Mesenchymal stem cell (in vitro differentiated cells and primary cell): Measurements from ENCODE around the gene B3GLCT.

ENCODE experiments used
- DNase-seq: peaks from one replicate; pipeline ENCODE4 v3.0.0-alpha.2; 2013
- H2AFZ ChIP-seq: one replicate; pipeline ENCODE4 v1.6.1; 2013; ENCODE audit warnings: low read depth, mild to moderate bottlenecking, control low read depth, inconsistent platforms, low read length, moderate library complexity
- H2AK5ac ChIP-seq: 2 replicates; pipeline ENCODE4 v1.6.1; 2013; ENCODE audit warnings: low read length, moderate library complexity, mild to moderate bottlenecking, inconsistent platforms; ENCODE audit not compliant: severe bottlenecking
- H2BK120ac ChIP-seq: one replicate; pipeline ENCODE4 v1.6.1; 2013; ENCODE audit warnings: low read depth, mild to moderate bottlenecking, inconsistent platforms, low read length, moderate library complexity
- H2BK12ac ChIP-seq, 2 experiments: one replicate each; pipeline ENCODE4 v1.6.1; 2013; ENCODE audit warnings: inconsistent platforms in 2 of 2, low read length in 2 of 2, mild to moderate bottlenecking in 2 of 2, moderate library complexity in 2 of 2, control low read depth in 1 of 2
- H2BK15ac ChIP-seq: one replicate; pipeline ENCODE4 v1.6.1; 2013; ENCODE audit warnings: mild to moderate bottlenecking, low read depth, inconsistent platforms; ENCODE audit not compliant: poor library complexity, severe bottlenecking
- H2BK5ac ChIP-seq: 2 replicates; pipeline ENCODE4 v1.6.1; 2013; ENCODE audit warnings: low read depth, mild to moderate bottlenecking, low read length, control low read depth, inconsistent platforms; ENCODE audit not compliant: poor library complexity, severe bottlenecking
- H3K14ac ChIP-seq, 2 experiments: one replicate each; pipeline ENCODE4 v1.6.1; 2013; ENCODE audit warnings: inconsistent platforms in 2 of 2, low read length in 2 of 2, control low read depth in 1 of 2, mild to moderate bottlenecking in 1 of 2, moderate library complexity in 1 of 2
- H3K18ac ChIP-seq, 2 experiments: one replicate each; pipeline ENCODE4 v1.6.1; 2013; ENCODE audit warnings: inconsistent platforms in 2 of 2, low read length in 2 of 2, control low read depth in 1 of 2, low read depth in 1 of 2, mild to moderate bottlenecking in 1 of 2
- H3K23ac ChIP-seq, 2 experiments: one replicate each; pipeline ENCODE4 v1.6.1; 2013; ENCODE audit warnings: inconsistent platforms in 2 of 2, low read length in 2 of 2, mild to moderate bottlenecking in 2 of 2, moderate library complexity in 2 of 2, control low read depth in 1 of 2
- H3K27ac ChIP-seq: 2 replicates; pipeline ENCODE4 v1.5.1; 2013; ENCODE audit warnings: mild to moderate bottlenecking, moderate library complexity, low read length, control low read depth, inconsistent platforms; ENCODE audit not compliant: poor library complexity, severe bottlenecking
- H3K27me3 ChIP-seq, 2 experiments: 2 replicates each; pipeline versions ENCODE4 v1.6.1 to v1.7.0; 2013; ENCODE audit warnings: low read length in 2 of 2, mild to moderate bottlenecking in 2 of 2, moderate library complexity in 2 of 2, control low read depth in 1 of 2, inconsistent platforms in 1 of 2; ENCODE audit not compliant: control insufficient read depth in 1 of 2, insufficient read depth in 1 of 2
- H3K36me3 ChIP-seq, 2 experiments: 2 replicates each; pipeline versions ENCODE4 v1.6.1 to v1.7.0; 2013; ENCODE audit warnings: low read length in 2 of 2, control low read depth in 1 of 2, inconsistent platforms in 1 of 2, low read depth in 1 of 2, mild to moderate bottlenecking in 1 of 2; ENCODE audit not compliant: insufficient read depth in 2 of 2, control insufficient read depth in 1 of 2
- H3K4ac ChIP-seq, 2 experiments: one replicate each; pipeline ENCODE4 v1.6.1; 2013; ENCODE audit warnings: inconsistent platforms in 2 of 2, low read length in 2 of 2, mild to moderate bottlenecking in 2 of 2, moderate library complexity in 2 of 2, control low read depth in 1 of 2, low read depth in 1 of 2
- H3K4me1 ChIP-seq: 2 replicates; pipeline ENCODE4 v1.6.1; 2013; ENCODE audit warnings: low read depth, low read length, control low read depth; ENCODE audit not compliant: control insufficient read depth, insufficient read depth
- H3K4me2 ChIP-seq: 2 replicates; pipeline ENCODE4 v1.6.1; 2013; ENCODE audit warnings: low read length, mild to moderate bottlenecking, inconsistent platforms; ENCODE audit not compliant: poor library complexity, severe bottlenecking
- H3K4me3 ChIP-seq, 2 experiments: 2 replicates each; pipeline versions ENCODE4 v1.5.1 to v1.7.0; 2013; ENCODE audit warnings: low read length in 2 of 2, mild to moderate bottlenecking in 2 of 2, control low read depth in 1 of 2, low read depth in 1 of 2; ENCODE audit not compliant: insufficient read depth in 1 of 2
- H3K79me1 ChIP-seq: replicated peaks from 2 replicates; pipeline ENCODE4 v1.6.1; 2013; ENCODE audit warnings: mild to moderate bottlenecking, control low read depth, low read length, inconsistent platforms; ENCODE audit not compliant: poor library complexity, severe bottlenecking
- H3K9ac ChIP-seq: 2 replicates; pipeline ENCODE4 v1.7.0; 2013; ENCODE audit warnings: mild to moderate bottlenecking, low read length, moderate library complexity
- H3K9me3 ChIP-seq: 2 replicates; pipeline ENCODE4 v1.7.0; 2013; ENCODE audit warnings: mild to moderate bottlenecking, low read length; ENCODE audit not compliant: control insufficient read depth
- H4K8ac ChIP-seq: one replicate; pipeline ENCODE4 v1.6.1; 2013; ENCODE audit warnings: inconsistent platforms, mild to moderate bottlenecking, low read length, moderate library complexity
- H4K91ac ChIP-seq: one replicate; pipeline ENCODE4 v1.6.1; 2013; ENCODE audit warnings: mild to moderate bottlenecking, low read length, inconsistent platforms
- WGBS: methylation state at CpG from one replicate; pipeline ENCODE4 v1.1.7; 2013; ENCODE audit warnings: mixed read lengths; 5-methylcytosine and 5-hydroxymethylcytosine counted together

The B3GLCT gene

DNA sequence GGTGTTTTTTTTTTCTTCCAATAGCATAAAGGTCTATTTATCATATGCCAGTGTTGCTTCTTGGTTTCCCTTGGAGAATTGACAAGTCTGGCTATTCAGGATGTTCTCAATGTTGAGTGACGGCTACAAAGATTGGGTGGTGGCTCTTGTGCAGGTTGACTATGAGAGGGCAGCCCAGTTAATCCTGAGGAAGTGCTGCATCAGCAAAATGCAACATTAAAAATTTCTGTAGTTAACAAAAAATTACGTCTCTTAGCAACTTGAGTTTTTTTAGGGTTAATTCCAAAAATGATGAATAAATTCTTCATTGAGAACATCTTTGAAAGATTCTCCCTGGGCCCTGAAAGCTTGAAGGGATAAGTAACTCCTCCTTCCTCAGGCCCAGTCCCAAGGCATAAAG lies 147.1 kb downstream of the B3GLCT start:
- Histone ChIP-seq H3K18ac (no peak overlapping the region), H2BK120ac (no peak overlapping the region), H3K4me1 (no peaks in the 10 kb centered on the region), H3K27me3 (peaks cover 13 to 24% of the 10 kb centered on the region in 2 experiments), H3K14ac (no peak overlapping the region), H3K27ac (no peak overlapping the region), H2AK5ac (no peak overlapping the region), H3K4me2 (no peak overlapping the region), H3K36me3 (no peaks in the 10 kb centered on the region), H2AFZ (no peak overlapping the region), H2BK5ac (no peak overlapping the region), H3K79me1 (no peaks in the 10 kb centered on the region), H4K8ac (no peak overlapping the region), H3K9me3 (no peaks in the 10 kb centered on the region), H3K4me3 (no peak overlapping the region), H3K4ac (no peak overlapping the region), H3K23ac (no peak overlapping the region), H2BK12ac (no peak overlapping the region), H3K9ac (no peak overlapping the region), H2BK15ac (no peak overlapping the region), H4K91ac (no peak overlapping the region)
- 87% methylated on average over 1 of the region's 2 CpGs for WGBS
- no peak for DNase-seq

GRCh38 chr13:31349156-31349555 lies 149.4 kb downstream of the B3GLCT start:
- Histone ChIP-seq H3K27ac (no peak overlapping the region), H2AK5ac (no peak overlapping the region), H2BK120ac (no peak overlapping the region), H3K23ac (no peak overlapping the region), H2BK12ac (no peak overlapping the region), H3K4me1 (no peaks in the 10 kb centered on the region), H2BK5ac (no peak overlapping the region), H2BK15ac (no peak overlapping the region), H3K14ac (no peak overlapping the region), H3K4me3 (no peak overlapping the region), H3K79me1 (no peaks in the 10 kb centered on the region), H3K4ac (no peak overlapping the region), H3K18ac (no peak overlapping the region), H2AFZ (no peak overlapping the region), H3K27me3 (peaks cover 13 to 46% of the 10 kb centered on the region in 2 experiments), H4K8ac (no peak overlapping the region), H3K9ac (no peak overlapping the region), H3K36me3 (no peaks in the 10 kb centered on the region), H3K4me2 (no peak overlapping the region), H4K91ac (no peak overlapping the region), H3K9me3 (no peaks in the 10 kb centered on the region)
- WGBS, result 76% methylated on average over 3 of the region's 4 CpGs
- no peak for DNase-seq

- H3K79me1 ChIP-seq, result no peaks in the 10 kb centered on the region
- H3K23ac ChIP-seq, result no peak overlapping the region
- H3K18ac ChIP-seq, result no peak overlapping the region
Measured at GRCh38 chr13:31350560-31350959, 150.8 kb downstream of the B3GLCT start.

DNA sequence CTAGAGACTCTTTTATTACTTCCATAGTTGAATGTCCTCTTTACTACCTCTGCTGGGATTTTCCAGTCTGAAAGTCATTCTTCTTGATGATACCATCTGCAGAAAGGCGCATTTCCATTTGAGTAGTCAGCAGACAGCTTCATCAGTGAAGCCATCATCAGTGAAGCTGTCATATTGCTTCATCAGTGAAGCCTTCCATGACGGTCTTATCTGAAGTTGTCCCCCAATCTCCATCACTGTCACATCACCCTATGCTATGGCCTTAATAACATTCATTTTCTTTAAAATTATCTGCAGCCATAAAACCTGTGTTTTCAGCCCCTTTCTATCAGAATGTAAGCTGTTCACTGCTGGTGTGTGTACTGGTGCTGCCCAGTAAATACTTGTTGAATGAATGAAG lies 151.6 kb downstream of the B3GLCT start:
- H3K4me1 ChIP-seq, result no peaks in the 10 kb centered on the region
- no peak overlapping the region for H3K4me2 ChIP-seq
- peaks cover 13 to 48% of the 10 kb centered on the region in 2 experiments for H3K27me3 ChIP-seq
- H2BK12ac ChIP-seq, result no peak overlapping the region
- no peak overlapping the region for H3K27ac ChIP-seq
- no peak overlapping the region for H3K4ac ChIP-seq
- DNase-seq, result no peak
- 68% methylated on average over 2 of the region's 2 CpGs for WGBS
- no peak overlapping the region for H4K8ac ChIP-seq
- peaks cover 11% of the 10 kb centered on the region for H3K9me3 ChIP-seq
- no peak overlapping the region for H2BK5ac ChIP-seq
- H3K23ac ChIP-seq, result no peak overlapping the region
- no peak overlapping the region for H2AK5ac ChIP-seq
- no peak overlapping the region for H2BK120ac ChIP-seq
- no peak overlapping the region for H2BK15ac ChIP-seq
- H3K36me3 ChIP-seq, result no peaks in the 10 kb centered on the region
- H3K79me1 ChIP-seq, result no peaks in the 10 kb centered on the region
- H3K4me3 ChIP-seq, result no peak overlapping the region
- no peak overlapping the region for H2AFZ ChIP-seq
- no peak overlapping the region for H4K91ac ChIP-seq
- no peak overlapping the region for H3K18ac ChIP-seq
- H3K9ac ChIP-seq, result no peak overlapping the region
- no peak overlapping the region for H3K14ac ChIP-seq

More at GRCh38 chr13:31350560-31350959, 150.8 kb downstream of the B3GLCT start:
- Histone ChIP-seq H2BK12ac (no peak overlapping the region), H3K27ac (no peak overlapping the region), H3K27me3 (peaks cover 13 to 48% of the 10 kb centered on the region in 2 experiments), H2AFZ (no peak overlapping the region), H2BK15ac (no peak overlapping the region), H3K4me3 (no peak overlapping the region), H3K4me2 (no peak overlapping the region), H2AK5ac (no peak overlapping the region), H2BK120ac (no peak overlapping the region), H4K8ac (no peak overlapping the region), H3K9me3 (peaks cover 11% of the 10 kb centered on the region), H3K36me3 (no peaks in the 10 kb centered on the region), H2BK5ac (no peak overlapping the region), H4K91ac (no peak overlapping the region), H3K4me1 (no peaks in the 10 kb centered on the region), H3K4ac (no peak overlapping the region), H3K14ac (no peak overlapping the region), H3K9ac (no peak overlapping the region)
- DNase-seq, result no peak
- WGBS, result 73% methylated on average over 5 of the region's 5 CpGs
